GM12891 (cell line): Measurements from ENCODE around the gene AGTRAP.

ENCODE experiments used
- DNase-seq: peaks from one replicate; pipeline ENCODE4 v3.0.0; 2011; ENCODE audit warnings: low spot score; ENCODE audit not compliant: insufficient read length
- FAIRE-seq: peaks from 2 replicates; lab custom pipeline; 2011; peaks lifted over from hg19 to GRCh38; lab: Jason Lieb, UNC
- PAX5 ChIP-seq: IDR thresholded peaks from 2 replicates; pipeline ENCODE4 v1.6.1; 2011; ENCODE audit warnings: low read length, moderate library complexity, mild to moderate bottlenecking; ENCODE audit not compliant: insufficient read depth, severe bottlenecking
- POLR2A ChIP-seq: IDR thresholded peaks from 2 replicates; pipeline ENCODE4 v1.6.1; 2011; ENCODE audit warnings: low read depth, low read length, control low read depth
- POLR2AphosphoS5 ChIP-seq: IDR thresholded peaks from 2 replicates; pipeline ENCODE4 v1.6.1; 2011; ENCODE audit warnings: low read depth, low read length, control low read depth
- POU2F2 ChIP-seq: IDR thresholded peaks from 2 replicates; pipeline ENCODE4 v1.6.1; 2011; ENCODE audit warnings: low read depth, mild to moderate bottlenecking, control low read depth, low read length, moderate library complexity
- SPI1 ChIP-seq: IDR thresholded peaks from 2 replicates; pipeline ENCODE4 v1.6.1; 2011; ENCODE audit warnings: low read depth, low read length, control low read depth
- TAF1 ChIP-seq: IDR thresholded peaks from 2 replicates; pipeline ENCODE4 v1.6.1; 2011; ENCODE audit warnings: low read depth, low read length, control low read depth

AGTRAP gene

GRCh38 chr1:11782127-11782708, 46.3 kb downstream of the AGTRAP start:
- no peak for FAIRE-seq
- TF ChIP-seq SPI1 (no peak), POLR2AphosphoS5 (no peak)
- DNase-seq = no peak

DNA sequence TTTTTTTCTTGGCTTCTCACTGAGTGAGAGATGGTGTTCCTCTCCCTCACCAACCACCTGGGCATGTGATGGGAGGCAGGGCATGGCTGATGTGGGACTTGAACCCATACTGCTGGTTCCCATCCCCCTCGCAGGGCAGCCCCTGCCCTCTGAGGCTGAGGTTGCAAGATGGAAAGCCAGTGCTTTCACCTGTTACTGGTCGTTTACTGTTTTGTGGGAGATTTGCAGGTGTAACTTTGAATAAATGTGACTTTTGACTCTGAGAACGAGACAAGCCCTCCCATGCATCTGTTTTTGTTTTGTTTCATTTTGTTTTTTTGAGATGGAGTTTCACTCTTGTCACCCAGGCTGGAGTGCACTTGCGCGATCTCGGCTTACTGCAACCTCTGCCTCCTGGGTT, 47.6 kb downstream of the AGTRAP start:
- FAIRE-seq (peak; percentile 66), DNase-seq (no peak)
- TF ChIP-seq POU2F2 = no peak
- TF ChIP-seq POLR2A = no peak
- TF ChIP-seq SPI1 = no peak
- no peak for TF ChIP-seq POLR2AphosphoS5
- TF ChIP-seq PAX5 = no peak
- TF ChIP-seq TAF1 = no peak

- FAIRE-seq = peak; percentile 9
- DNase-seq = no peak
- TF ChIP-seq POLR2A (no peak), PAX5 (no peak), SPI1 (no peak), POLR2AphosphoS5 (no peak), POU2F2 (no peak), TAF1 (no peak)
Measured at GRCh38 chr1:11784256-11784992, 48.5 kb downstream of the AGTRAP start.

DNA sequence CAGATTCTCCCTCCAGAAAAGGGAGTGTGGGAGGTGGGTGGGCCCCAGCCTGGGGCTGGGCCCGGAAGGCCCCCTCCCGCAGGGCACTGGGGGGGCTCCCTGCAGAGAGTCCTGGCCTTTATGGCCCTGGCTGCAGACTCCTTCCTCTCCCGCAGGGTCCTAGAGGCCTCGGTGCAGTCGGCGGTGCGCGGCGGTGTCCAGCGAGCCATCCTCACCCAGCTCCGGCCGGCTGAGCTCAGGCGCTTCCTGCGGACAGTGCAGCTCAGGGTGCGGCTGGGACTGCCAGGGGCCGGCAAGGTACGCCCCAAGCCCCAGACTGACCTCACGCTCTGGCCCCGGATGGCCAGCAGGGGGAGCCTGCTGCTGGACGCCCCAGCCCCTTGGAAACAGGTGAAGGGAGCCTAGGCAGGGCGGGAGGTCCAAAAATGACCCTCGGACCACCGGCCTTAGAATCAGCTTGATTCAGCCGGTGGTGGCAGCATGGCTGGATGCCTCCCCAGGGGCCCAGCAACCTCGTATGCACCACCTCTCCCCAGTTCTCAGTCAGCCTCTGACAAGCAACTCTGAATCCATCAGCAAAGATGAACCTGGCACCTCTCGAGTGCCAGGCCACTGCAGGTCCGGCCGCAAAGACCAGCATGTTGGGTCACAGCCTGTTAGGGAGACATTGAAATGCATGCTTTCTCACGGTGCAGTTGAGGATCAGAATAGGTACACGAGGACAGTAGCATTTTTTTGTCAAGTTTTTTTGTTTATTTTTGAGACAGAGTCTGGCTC, 49.2 kb downstream of the AGTRAP start:
- FAIRE-seq (peak; percentile 84), DNase-seq (peak; percentile 77)
- no peak for TF ChIP-seq POLR2AphosphoS5
- TF ChIP-seq SPI1 = no peak
- no peak for TF ChIP-seq POLR2A
- no peak for TF ChIP-seq PAX5
- TF ChIP-seq TAF1 = no peak
- no peak for TF ChIP-seq POU2F2

- no peak for FAIRE-seq
- no peak for DNase-seq
- no peak for TF ChIP-seq TAF1
- no peak for TF ChIP-seq POLR2AphosphoS5
- no peak for TF ChIP-seq PAX5
- no peak for TF ChIP-seq POLR2A
- no peak for TF ChIP-seq SPI1
Measured at GRCh38 chr1:11786168-11786567, 50.2 kb downstream of the AGTRAP start.

GRCh38 chr1:11787251-11787803, 51.4 kb downstream of the AGTRAP start:
- no peak for DNase-seq
- FAIRE-seq = no peak
- no peak for TF ChIP-seq TAF1
- TF ChIP-seq POU2F2 = no peak
- no peak for TF ChIP-seq POLR2AphosphoS5
- TF ChIP-seq SPI1 = no peak

GRCh38 chr1:11787804-11788436, 52.0 kb downstream of the AGTRAP start:
- DNase-seq (no peak), FAIRE-seq (no peak)
- TF ChIP-seq TAF1 (no peak), POLR2AphosphoS5 (no peak), POLR2A (no peak), PAX5 (no peak), POU2F2 (no peak), SPI1 (no peak)

GRCh38 chr1:11788549-11789053, 52.7 kb downstream of the AGTRAP start:
- TF ChIP-seq PAX5 (no peak), SPI1 (no peak), POU2F2 (no peak), TAF1 (no peak)
- DNase-seq = no peak
- no peak for FAIRE-seq
